ENCODE data around the gene PLSCR5. TPM values are rescaled to one million over a fixed set of nuclear protein-coding genes. Genes with fewer than 3 reads are reported as not detected.

Gene PLSCR5
- polyA plus RNA-seq, 3 donors = not detected

DNA sequence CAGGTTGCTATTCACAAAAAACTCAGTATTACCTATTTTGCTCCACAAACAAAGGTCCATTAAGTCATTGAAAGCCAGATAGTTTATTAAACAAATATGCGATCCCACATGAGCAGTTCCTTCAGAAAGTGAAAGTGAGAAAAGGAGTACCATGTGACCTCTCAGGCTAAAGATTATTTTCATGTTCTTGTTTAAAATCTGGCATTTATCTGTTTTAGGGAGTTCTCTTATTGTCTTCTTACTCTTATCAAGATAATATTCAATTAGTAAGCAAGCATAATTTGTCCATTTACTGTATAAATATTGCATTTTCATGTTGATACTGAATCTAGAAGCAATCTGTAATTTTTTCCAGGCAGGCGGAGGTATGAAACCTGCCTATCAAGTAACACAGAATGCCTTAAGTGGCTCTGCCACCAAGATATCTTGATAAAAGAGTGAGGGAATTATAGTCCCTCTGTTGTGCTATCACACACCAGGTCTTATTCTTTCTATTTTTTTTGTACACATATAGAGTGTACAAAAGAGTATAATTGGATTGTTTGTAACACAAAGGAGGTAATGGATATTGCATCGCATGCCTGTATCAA is 20.1 kb upstream of the PLSCR5 start:
- peaks cover 8% of the 10 kb centered on the region for H3K4me1 Mint-ChIP-seq
- H3K9me3 Mint-ChIP-seq = peaks cover 0 to 3% (median 2%) of the 10 kb centered on the region in 7 donors
- TF ChIP-seq CTCF (IDR thresholded peaks at IDR 0.05) = no peak
- Histone ChIP-seq H4K20me1 (ENCODE audit: insufficient read depth, low read length) (no peaks in the 10 kb centered on the region), H2AFZ (ENCODE audit: insufficient read depth, low read depth, low read length, poor library complexity, severe bottlenecking) (peak overlapping the region; percentile 72), H3K9ac (ENCODE audit: insufficient read depth, low read length, poor library complexity, severe bottlenecking) (peak overlapping the region; percentile 25), H3K36me3 (replicated peaks in 1 of 2; ENCODE audit: control insufficient read depth in 1 of 2, insufficient read depth in 2 of 2, low read length in 2 of 2) (no peaks in the 10 kb centered on the region), H3K4me2 (replicated peaks; ENCODE audit: extremely low read depth, low read length, poor library complexity, severe bottlenecking) (peak overlapping the region; percentile 53), H3K9me3 (replicated peaks in 1 of 2; ENCODE audit: control insufficient read depth in 1 of 2, insufficient read depth in 1 of 2, low read length in 2 of 2) (no peaks in the 10 kb centered on the region), H3K27ac (ENCODE audit: low read depth in 1 of 2, low read length in 2 of 2) (peak overlapping the region in 1 of 2 donors; percentile 50), H3K79me2 (ENCODE audit: insufficient read depth, low read length) (no peaks in the 10 kb centered on the region), H3K27me3 (ENCODE audit: control insufficient read depth in 2 of 2, insufficient read depth in 2 of 2, low read length in 2 of 2) (no peaks in the 10 kb centered on the region), H3K4me3 (replicated peaks in 1 of 3; ENCODE audit: low read depth in 2 of 3, low read length in 3 of 3) (peak overlapping the region in 1 of 3 experiments; percentile 46), H3K4me1 (ENCODE audit: control insufficient read depth in 1 of 2, insufficient read depth in 2 of 2, low read length in 2 of 2) (no peaks in the 10 kb centered on the region)
- peaks cover 0 to 2% (median 0%) of the 10 kb centered on the region in 3 donors for H3K27me3 Mint-ChIP-seq (ENCODE audit: low read depth in 3 of 3)
- peak in 1 of 3 donors; percentile 3 for DNase-seq
- no CpG with 5 or more reads among the region's 3 CpGs for WGBS (ENCODE audit: insufficient coverage)
- H3K4me3 Mint-ChIP-seq = peak overlapping the region in 1 of 2 donors; percentile 30
- no peak overlapping the region for H3K27ac Mint-ChIP-seq
- intact Hi-C loops (cut with micrococcal nuclease) = no loop called here
- H3K36me3 Mint-ChIP-seq = no peaks in the 10 kb centered on the region

- Histone ChIP-seq H3K36me3 (replicated peaks in 1 of 2; ENCODE audit: control insufficient read depth in 1 of 2, insufficient read depth in 2 of 2, low read length in 2 of 2) (no peaks in the 10 kb centered on the region), H4K20me1 (ENCODE audit: insufficient read depth, low read length) (no peaks in the 10 kb centered on the region), H2AFZ (ENCODE audit: insufficient read depth, low read depth, low read length, poor library complexity, severe bottlenecking) (no peak overlapping the region), H3K9ac (ENCODE audit: insufficient read depth, low read length, poor library complexity, severe bottlenecking) (no peak overlapping the region), H3K79me2 (ENCODE audit: insufficient read depth, low read length) (no peaks in the 10 kb centered on the region), H3K27me3 (ENCODE audit: control insufficient read depth in 2 of 2, insufficient read depth in 2 of 2, low read length in 2 of 2) (no peaks in the 10 kb centered on the region), H3K4me1 (ENCODE audit: control insufficient read depth in 1 of 2, insufficient read depth in 2 of 2, low read length in 2 of 2) (no peaks in the 10 kb centered on the region), H3K4me3 (replicated peaks in 1 of 3; ENCODE audit: low read depth in 2 of 3, low read length in 3 of 3) (no peak overlapping the region), H3K4me2 (replicated peaks; ENCODE audit: extremely low read depth, low read length, poor library complexity, severe bottlenecking) (no peak overlapping the region), H3K9me3 (replicated peaks in 1 of 2; ENCODE audit: control insufficient read depth in 1 of 2, insufficient read depth in 1 of 2, low read length in 2 of 2) (no peaks in the 10 kb centered on the region), H3K27ac (ENCODE audit: low read depth in 1 of 2, low read length in 2 of 2) (no peak overlapping the region)
- Mint-ChIP-seq H3K36me3 (no peaks in the 10 kb centered on the region), H3K27ac (no peak overlapping the region), H3K4me1 (peaks cover 8% of the 10 kb centered on the region), H3K9me3 (peaks cover 0 to 3% (median 2%) of the 10 kb centered on the region in 7 donors), H3K4me3 (no peak overlapping the region), H3K27me3 (ENCODE audit: low read depth in 3 of 3) (peaks cover 0 to 5% (median 2%) of the 10 kb centered on the region in 3 donors)
- no peak for DNase-seq
- no peak for TF ChIP-seq CTCF (IDR thresholded peaks at IDR 0.05)
- intact Hi-C loops (cut with micrococcal nuclease) = no loop called here
Measured at GRCh38 chr3:146621723-146622122, 16.6 kb upstream of the PLSCR5 start.

Measured in CD14-positive monocyte (primary cell).